Neural cell (in vitro differentiated cells): ENCODE results near the gene KRT5. TPM values are rescaled to one million over a fixed set of nuclear protein-coding genes. Genes with fewer than 3 reads are reported as not detected.

ENCODE experiments used
- H2AFZ ChIP-seq: fragments of 200-600, 300-800 bp; sonication (generic), shearing (Covaris generic); 2 replicates; pipeline ENCODE4 v1.6.0; 2014; ENCODE audit warnings: low read depth, mild to moderate bottlenecking, antibody characterized with exemption, low read length, moderate library complexity
- H3F3A ChIP-seq: fragments of 200-600 bp; shearing (Covaris generic); 2 replicates; pipeline ENCODE4 v1.6.1; 2016; ENCODE audit warnings: mild to moderate bottlenecking, moderate library complexity, mixed read lengths, antibody characterized with exemption, low read length; ENCODE audit not compliant: insufficient read depth, poor library complexity, severe bottlenecking
- H3K27ac ChIP-seq: fragments of 200-600, 300-800 bp; sonication (generic), shearing (Covaris generic); 2 replicates; pipeline ENCODE4 v1.5.1; 2014; ENCODE audit warnings: mild to moderate bottlenecking, low read length, moderate library complexity
- H3K27me3 ChIP-seq: fragments of 300-800, 200-600 bp; sonication (generic), shearing (Covaris generic); 2 replicates; pipeline ENCODE4 v1.6.0; 2014; ENCODE audit warnings: mild to moderate bottlenecking, low read depth, low read length, moderate library complexity; ENCODE audit not compliant: insufficient read depth
- H3K36me3 ChIP-seq: fragments of 300-800, 200-600 bp; sonication (generic), shearing (Covaris generic); 2 replicates; pipeline ENCODE4 v1.5.1; 2014; ENCODE audit warnings: mild to moderate bottlenecking, antibody characterized with exemption, low read length, moderate library complexity; ENCODE audit not compliant: insufficient read depth
- H3K4me2 ChIP-seq: fragments of 300-800, 200-600 bp; sonication (generic), shearing (Covaris generic); 2 replicates; pipeline ENCODE4 v1.6.0; 2014; ENCODE audit warnings: mild to moderate bottlenecking, low read length
- H3K4me3 ChIP-seq: fragments of 300-800, 200-600 bp; sonication (generic), shearing (Covaris generic); 2 replicates; pipeline ENCODE4 v1.5.1; 2014; ENCODE audit warnings: mild to moderate bottlenecking, low read length, moderate library complexity
- H3K79me2 ChIP-seq: fragments of 200-600 bp; shearing (Covaris generic); replicated peaks from 2 replicates; pipeline ENCODE4 v1.6.0; 2014; ENCODE audit warnings: mild to moderate bottlenecking, low read length, moderate library complexity; ENCODE audit not compliant: insufficient read depth
- H3K9ac ChIP-seq: fragments of 300-800, 200-600 bp; sonication (generic), shearing (Covaris generic); 2 replicates; pipeline ENCODE4 v1.6.1; 2016; ENCODE audit warnings: mild to moderate bottlenecking, low read length, mixed read lengths
- H3K9me2 ChIP-seq: fragments of 200-600 bp; shearing (Covaris generic); 2 replicates; pipeline ENCODE4 v1.6.1; 2016; ENCODE audit warnings: mild to moderate bottlenecking, low read length, mixed read lengths; ENCODE audit not compliant: insufficient read depth
- H3K9me3 ChIP-seq: fragments of 200-600, 300-800 bp; sonication (generic), shearing (Covaris generic); 2 replicates; pipeline ENCODE4 v1.6.1; 2016; ENCODE audit warnings: mild to moderate bottlenecking, mixed run types, low read length, moderate library complexity, mixed read lengths
- H4K20me1 ChIP-seq: fragments of 200-600 bp; shearing (Covaris generic); 2 replicates; pipeline ENCODE4 v1.6.1; 2016; ENCODE audit warnings: mild to moderate bottlenecking, mixed run types; ENCODE audit not compliant: insufficient read depth
- EP300 ChIP-seq: fragments of 450-650 bp; conservative IDR thresholded peaks from 2 replicates; pipeline ENCODE4 v1.6.1; 2014; ENCODE audit warnings: antibody characterized with exemption, mild to moderate bottlenecking, moderate library complexity; ENCODE audit not compliant: poor library complexity, severe bottlenecking
- EZH2 ChIP-seq: fragments of 200-600, 300-800 bp; shearing (Covaris generic), sonication (generic); IDR thresholded peaks from 2 replicates; pipeline ENCODE4 v1.6.1; 2014; ENCODE audit warnings: antibody characterized with exemption, low read length, borderline replicate concordance, mild to moderate bottlenecking; ENCODE audit not compliant: insufficient read depth, poor library complexity, severe bottlenecking
- MXI1 ChIP-seq: fragments of 450-650 bp; conservative IDR thresholded peaks from 2 replicates; pipeline ENCODE4 v1.6.1; 2014; ENCODE audit warnings: antibody characterized with exemption, mild to moderate bottlenecking; ENCODE audit not compliant: poor library complexity, severe bottlenecking
- POLR2AphosphoS5 ChIP-seq: IDR thresholded peaks from 2 replicates; pipeline ENCODE4 v1.6.1; 2012
- RAD21 ChIP-seq: fragments of 450-650 bp; conservative IDR thresholded peaks from 2 replicates; pipeline ENCODE4 v1.6.1; 2014; ENCODE audit warnings: antibody characterized with exemption, mild to moderate bottlenecking, moderate library complexity
- polyA plus RNA-seq: library from polyadenylated mRNA; depleted of rRNA; stranded (reverse); fragments of >200 nt; gene quantifications from 2 replicates; pipeline ENCODE4 v1.2.3, GENCODE V29; 2014
- TF ChIP-seq, protein P1 (sequence below): fragments of 450-650 bp; IDR thresholded peaks from 2 replicates; pipeline ENCODE4 v1.5.1; 2014; ENCODE audit warnings: antibody characterized with exemption, mild to moderate bottlenecking, moderate library complexity; ENCODE audit not compliant: poor library complexity, severe bottlenecking
- TF ChIP-seq, protein P2 (sequence below): IDR thresholded peaks from 2 replicates; pipeline ENCODE4 v1.6.1; 2012; ENCODE audit warnings: borderline replicate concordance

Gene KRT5
- polyA plus RNA-seq, 1 donor from 2014 or later = not detected

DNA sequence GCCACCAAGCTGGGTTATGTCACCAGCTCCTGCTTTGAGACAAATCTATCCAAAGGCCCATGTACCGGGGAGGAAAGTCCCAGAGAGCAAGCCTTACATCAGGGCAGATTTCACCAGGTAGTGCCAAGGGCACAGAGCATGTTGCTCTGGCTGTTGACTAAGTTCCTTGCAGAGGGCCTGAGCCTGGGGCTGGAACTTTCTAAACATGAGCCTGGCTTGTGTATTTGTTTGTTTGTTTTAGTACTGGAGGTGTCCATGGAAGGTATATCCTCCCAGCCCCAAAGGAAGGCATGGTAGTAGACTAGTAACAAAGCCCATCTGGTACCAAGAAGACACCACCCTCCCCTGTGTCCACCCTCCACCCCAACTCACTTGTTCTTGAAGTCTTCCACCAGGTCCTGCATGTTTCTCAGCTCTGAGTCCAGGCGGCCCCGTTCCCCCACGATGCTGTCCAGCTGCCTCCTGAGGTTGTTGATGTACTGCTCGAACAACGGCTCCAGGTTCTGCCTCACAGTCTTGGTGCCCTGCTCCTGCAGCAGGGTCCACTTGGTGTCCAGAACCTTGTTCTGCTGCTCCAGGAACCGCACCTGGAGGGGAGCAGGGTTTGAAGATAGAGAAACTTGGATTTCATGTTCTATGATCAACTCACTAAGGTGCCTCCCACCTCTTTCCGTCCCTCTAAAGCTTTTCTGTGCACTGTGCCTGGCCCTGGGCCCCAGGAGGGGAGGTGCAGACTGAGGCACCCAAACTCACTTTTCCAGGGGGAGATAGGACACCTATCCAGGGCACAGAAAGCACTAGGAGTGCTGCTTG lies 1.4 kb downstream of the KRT5 start:
- no peaks in the 10 kb centered on the region for H3F3A ChIP-seq
- no peaks in the 10 kb centered on the region for H3K27me3 ChIP-seq
- H3K79me2 ChIP-seq = no peaks in the 10 kb centered on the region
- no peaks in the 10 kb centered on the region for H3K9me2 ChIP-seq
- H3K9me3 ChIP-seq = no peaks in the 10 kb centered on the region
- no peak overlapping the region for H3K9ac ChIP-seq
- H3K36me3 ChIP-seq = no peaks in the 10 kb centered on the region
- no peak overlapping the region for H3K4me3 ChIP-seq
- H3K4me2 ChIP-seq = no peak overlapping the region
- no peak overlapping the region for H3K27ac ChIP-seq
- no peak overlapping the region for H2AFZ ChIP-seq
- TF ChIP-seq RAD21 = no peak
- TF ChIP-seq, protein P1, sequence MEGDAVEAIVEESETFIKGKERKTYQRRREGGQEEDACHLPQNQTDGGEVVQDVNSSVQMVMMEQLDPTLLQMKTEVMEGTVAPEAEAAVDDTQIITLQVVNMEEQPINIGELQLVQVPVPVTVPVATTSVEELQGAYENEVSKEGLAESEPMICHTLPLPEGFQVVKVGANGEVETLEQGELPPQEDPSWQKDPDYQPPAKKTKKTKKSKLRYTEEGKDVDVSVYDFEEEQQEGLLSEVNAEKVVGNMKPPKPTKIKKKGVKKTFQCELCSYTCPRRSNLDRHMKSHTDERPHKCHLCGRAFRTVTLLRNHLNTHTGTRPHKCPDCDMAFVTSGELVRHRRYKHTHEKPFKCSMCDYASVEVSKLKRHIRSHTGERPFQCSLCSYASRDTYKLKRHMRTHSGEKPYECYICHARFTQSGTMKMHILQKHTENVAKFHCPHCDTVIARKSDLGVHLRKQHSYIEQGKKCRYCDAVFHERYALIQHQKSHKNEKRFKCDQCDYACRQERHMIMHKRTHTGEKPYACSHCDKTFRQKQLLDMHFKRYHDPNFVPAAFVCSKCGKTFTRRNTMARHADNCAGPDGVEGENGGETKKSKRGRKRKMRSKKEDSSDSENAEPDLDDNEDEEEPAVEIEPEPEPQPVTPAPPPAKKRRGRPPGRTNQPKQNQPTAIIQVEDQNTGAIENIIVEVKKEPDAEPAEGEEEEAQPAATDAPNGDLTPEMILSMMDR = no peak
- no peak for TF ChIP-seq EZH2
- TF ChIP-seq, protein P2, sequence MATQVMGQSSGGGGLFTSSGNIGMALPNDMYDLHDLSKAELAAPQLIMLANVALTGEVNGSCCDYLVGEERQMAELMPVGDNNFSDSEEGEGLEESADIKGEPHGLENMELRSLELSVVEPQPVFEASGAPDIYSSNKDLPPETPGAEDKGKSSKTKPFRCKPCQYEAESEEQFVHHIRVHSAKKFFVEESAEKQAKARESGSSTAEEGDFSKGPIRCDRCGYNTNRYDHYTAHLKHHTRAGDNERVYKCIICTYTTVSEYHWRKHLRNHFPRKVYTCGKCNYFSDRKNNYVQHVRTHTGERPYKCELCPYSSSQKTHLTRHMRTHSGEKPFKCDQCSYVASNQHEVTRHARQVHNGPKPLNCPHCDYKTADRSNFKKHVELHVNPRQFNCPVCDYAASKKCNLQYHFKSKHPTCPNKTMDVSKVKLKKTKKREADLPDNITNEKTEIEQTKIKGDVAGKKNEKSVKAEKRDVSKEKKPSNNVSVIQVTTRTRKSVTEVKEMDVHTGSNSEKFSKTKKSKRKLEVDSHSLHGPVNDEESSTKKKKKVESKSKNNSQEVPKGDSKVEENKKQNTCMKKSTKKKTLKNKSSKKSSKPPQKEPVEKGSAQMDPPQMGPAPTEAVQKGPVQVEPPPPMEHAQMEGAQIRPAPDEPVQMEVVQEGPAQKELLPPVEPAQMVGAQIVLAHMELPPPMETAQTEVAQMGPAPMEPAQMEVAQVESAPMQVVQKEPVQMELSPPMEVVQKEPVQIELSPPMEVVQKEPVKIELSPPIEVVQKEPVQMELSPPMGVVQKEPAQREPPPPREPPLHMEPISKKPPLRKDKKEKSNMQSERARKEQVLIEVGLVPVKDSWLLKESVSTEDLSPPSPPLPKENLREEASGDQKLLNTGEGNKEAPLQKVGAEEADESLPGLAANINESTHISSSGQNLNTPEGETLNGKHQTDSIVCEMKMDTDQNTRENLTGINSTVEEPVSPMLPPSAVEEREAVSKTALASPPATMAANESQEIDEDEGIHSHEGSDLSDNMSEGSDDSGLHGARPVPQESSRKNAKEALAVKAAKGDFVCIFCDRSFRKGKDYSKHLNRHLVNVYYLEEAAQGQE = no peak
- no peaks in the 10 kb centered on the region for H4K20me1 ChIP-seq

DNA sequence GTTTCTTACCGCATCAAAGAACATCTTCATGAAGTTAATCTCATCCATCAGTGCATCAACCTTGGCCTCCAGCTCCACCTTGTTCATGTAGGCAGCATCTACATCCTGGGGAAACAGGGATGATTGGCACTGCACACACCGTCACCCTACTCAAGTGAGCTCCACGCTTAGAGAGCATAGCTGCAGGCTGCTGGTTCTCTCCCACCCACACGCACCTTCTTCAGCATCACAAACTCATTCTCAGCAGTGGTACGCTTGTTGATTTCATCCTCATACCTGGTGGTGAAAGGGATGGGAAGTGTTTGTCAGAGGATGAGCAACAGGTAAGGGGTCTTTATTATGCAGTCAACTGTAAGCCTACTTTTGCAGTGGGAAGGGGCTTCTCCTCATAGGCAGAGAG lies 2.3 kb downstream of the KRT5 start:
- no peaks in the 10 kb centered on the region for H3K9me3 ChIP-seq
- no peaks in the 10 kb centered on the region for H3K27me3 ChIP-seq
- no peak overlapping the region for H2AFZ ChIP-seq
- H3K9ac ChIP-seq = no peak overlapping the region
- no peak overlapping the region for H3K27ac ChIP-seq
- H4K20me1 ChIP-seq = no peaks in the 10 kb centered on the region
- no peak for TF ChIP-seq EP300
- no peak for TF ChIP-seq MXI1
- TF ChIP-seq POLR2AphosphoS5 = no peak
- TF ChIP-seq, protein P1 = no peak
- TF ChIP-seq, protein P2 = no peak
- no peak for TF ChIP-seq RAD21
- no peaks in the 10 kb centered on the region for H3K9me2 ChIP-seq
- H3F3A ChIP-seq = no peaks in the 10 kb centered on the region
- no peaks in the 10 kb centered on the region for H3K36me3 ChIP-seq
- no peak overlapping the region for H3K4me2 ChIP-seq
- H3K79me2 ChIP-seq = no peaks in the 10 kb centered on the region
- H3K4me3 ChIP-seq = no peak overlapping the region
